GM23338 (cell line): Measurements from ENCODE around the gene SNAP47. TPM values are rescaled to one million over a fixed set of nuclear protein-coding genes. Genes with fewer than 3 reads are reported as not detected.

Experiments used
- ATAC-seq: fragments of 200-7000 bp; cut with Tn5 transposase; 3 replicates; pipeline ENCODE4 v1.9.1; 2020
- DNase-seq: peaks from one replicate; pipeline ENCODE4 v3.0.0-alpha.2; 2015; ENCODE audit warnings: low spot score
- H2AFZ ChIP-seq: fragments of 200-600 bp; sonication (generic); 2 replicates; pipeline ENCODE4 v1.8.0; 2016; ENCODE audit warnings: antibody characterized with exemption, mild to moderate bottlenecking, moderate library complexity
- H3F3A ChIP-seq: fragments of 200-600 bp; sonication (generic); replicated peaks from 2 replicates; pipeline ENCODE4 v1.8.0; 2017; ENCODE audit warnings: antibody characterized with exemption, mixed run types, low read depth
- H3K27ac ChIP-seq: fragments of 200-600 bp; sonication (generic); 2 replicates; pipeline ENCODE4 v1.6.1; 2016; ENCODE audit warnings: low read depth
- H3K27me3 ChIP-seq: fragments of 200-600 bp; sonication (generic); 2 replicates; pipeline ENCODE4 v1.8.0; 2016; ENCODE audit warnings: mild to moderate bottlenecking, mixed run types, moderate library complexity; ENCODE audit not compliant: insufficient read depth
- H3K36me3 ChIP-seq: fragments of 200-600 bp; sonication (generic); 2 replicates; pipeline ENCODE4 v1.8.0; 2016; ENCODE audit warnings: mild to moderate bottlenecking; ENCODE audit not compliant: insufficient read depth
- H3K4me1 ChIP-seq: fragments of 200-600 bp; sonication (generic); 2 replicates; pipeline ENCODE4 v1.8.0; 2016; ENCODE audit warnings: mild to moderate bottlenecking, moderate library complexity; ENCODE audit not compliant: insufficient read depth
- H3K4me2 ChIP-seq: fragments of 200-600 bp; sonication (generic); 2 replicates; pipeline ENCODE4 v1.7.1; 2017; ENCODE audit warnings: mixed run types
- H3K4me3 ChIP-seq: fragments of 200-600 bp; sonication (generic); 2 replicates; pipeline ENCODE4 v1.6.1; 2016; ENCODE audit warnings: mixed run types
- H3K79me2 ChIP-seq: fragments of 200-600 bp; sonication (generic); replicated peaks from 2 replicates; pipeline ENCODE4 v1.8.0; 2017; ENCODE audit warnings: mild to moderate bottlenecking; ENCODE audit not compliant: insufficient read depth
- H3K9me2 ChIP-seq: fragments of 200-600 bp; sonication (generic); 2 replicates; pipeline ENCODE4 v1.8.0; 2017; ENCODE audit not compliant: insufficient read depth
- H4K20me1 ChIP-seq: fragments of 200-600 bp; sonication (generic); replicated peaks from 2 replicates; pipeline ENCODE4 v1.8.0; 2017; ENCODE audit warnings: mild to moderate bottlenecking; ENCODE audit not compliant: insufficient read depth
- H3K27ac Mint-ChIP-seq: 2 replicates; pipeline ENCODE4 v1.8.0; 2020; ENCODE audit warnings: inconsistent platforms, mild to moderate bottlenecking, moderate library complexity, mixed read lengths
- H3K27me3 Mint-ChIP-seq: 3 replicates; pipeline ENCODE4 v1.8.0; 2022; ENCODE audit warnings: low read depth, mild to moderate bottlenecking, moderate library complexity, mixed read lengths, inconsistent platforms; ENCODE audit not compliant: insufficient read depth, poor library complexity
- H3K36me3 Mint-ChIP-seq: 3 replicates; pipeline ENCODE4 v1.8.0; 2021; ENCODE audit warnings: low read depth, mild to moderate bottlenecking, inconsistent platforms, moderate library complexity, mixed read lengths
- H3K4me1 Mint-ChIP-seq: 3 replicates; pipeline ENCODE4 v1.8.0; 2020; ENCODE audit warnings: mild to moderate bottlenecking, inconsistent platforms, mixed read lengths
- H3K4me3 Mint-ChIP-seq: 3 replicates; pipeline ENCODE4 v1.8.0; 2021; ENCODE audit warnings: moderate library complexity, mild to moderate bottlenecking, inconsistent platforms, mixed read lengths
- H3K9me3 Mint-ChIP-seq: 3 replicates; pipeline ENCODE4 v1.8.0; 2020; ENCODE audit warnings: moderate library complexity, mild to moderate bottlenecking, inconsistent platforms, mixed read lengths
- CREB1 ChIP-seq: fragments of 250-450 bp; sonication (Bioruptor Pico); IDR thresholded peaks from 2 replicates; pipeline ENCODE4 v1.5.0; 2020; ENCODE audit warnings: low read depth, mild to moderate bottlenecking, moderate library complexity
- CTCF ChIP-seq, 2 experiments: fragments of 200-600 bp in 1 of 2; sonication (generic) in 1 of 2; conservative IDR thresholded peaks; 2 replicates each; pipeline versions ENCODE4 v1.5.1 to v1.6.1; 2016 to 2017; ENCODE audit warnings: antibody characterized with exemption in 2 of 2, low read depth in 2 of 2, mild to moderate bottlenecking in 2 of 2, moderate library complexity in 1 of 2
- ETS1 ChIP-seq: IDR thresholded peaks from 2 replicates; pipeline ENCODE4 v1.6.1; 2016; ENCODE audit warnings: antibody characterized with exemption
- EZH2 ChIP-seq: fragments of 200-600 bp; sonication (generic); IDR thresholded peaks from one replicate; pipeline ENCODE4 v1.8.0; 2017; ENCODE audit warnings: antibody characterized with exemption, mild to moderate bottlenecking, low read depth; ENCODE audit not compliant: unreplicated experiment
- EZH2phosphoT487 ChIP-seq: fragments of 200-600 bp; sonication (generic); IDR thresholded peaks from one replicate; pipeline ENCODE4 v1.8.1; 2018; ENCODE audit warnings: antibody characterized with exemption; ENCODE audit not compliant: unreplicated experiment
- JUNB ChIP-seq: IDR thresholded peaks from one replicate; pipeline ENCODE4 v1.6.1; 2016; ENCODE audit warnings: antibody characterized with exemption; ENCODE audit not compliant: unreplicated experiment
- NANOG ChIP-seq: IDR thresholded peaks from 2 replicates; pipeline ENCODE4 v1.6.1; 2016; ENCODE audit warnings: antibody characterized with exemption, borderline replicate concordance
- POLR2AphosphoS5 ChIP-seq: IDR thresholded peaks from 2 replicates; pipeline ENCODE4 v1.6.1; 2016; ENCODE audit warnings: antibody characterized with exemption, low read depth
- REST ChIP-seq: IDR thresholded peaks from one replicate; pipeline ENCODE4 v1.6.1; 2018; ENCODE audit warnings: antibody characterized with exemption; ENCODE audit not compliant: unreplicated experiment
- STAT1 ChIP-seq: IDR thresholded peaks from one replicate; pipeline ENCODE4 v1.6.1; 2016; ENCODE audit warnings: antibody characterized with exemption; ENCODE audit not compliant: unreplicated experiment
- ZNF114 ChIP-seq: fragments of 250-450 bp; sonication (Bioruptor Pico); IDR thresholded peaks from 2 replicates; pipeline ENCODE4 v1.5.0; 2020; ENCODE audit warnings: mild to moderate bottlenecking, moderate library complexity
- ZNF331 ChIP-seq: fragments of 250-450 bp; sonication (Bioruptor Pico); IDR thresholded peaks from 2 replicates; pipeline ENCODE4 v1.5.0; 2020; ENCODE audit warnings: low read depth, mild to moderate bottlenecking, moderate library complexity
- ZNF462 ChIP-seq: fragments of 250-450 bp; sonication (Bioruptor Pico); IDR thresholded peaks from 2 replicates; pipeline ENCODE4 v1.5.0; 2020; ENCODE audit warnings: mild to moderate bottlenecking, moderate library complexity
- polyA plus RNA-seq: library from polyadenylated mRNA; unstranded; fragments of >200 nt; fragmentation: Nextera tagmentation; extraction: Ambion mirVana; gene quantifications from 2 replicates; pipeline ENCODE4 v1.2.1, GENCODE V29; 2016
- total RNA-seq: library from RNA; depleted of rRNA; stranded (reverse); fragments of >200 nt; shearing (Covaris generic); gene quantifications from 2 replicates; pipeline ENCODE4 v1.2.3, GENCODE V29; 2014

The SNAP47 gene
- total and polyA plus RNA-seq, 2 experiments from 2014 or later, result 19.5 to 51.8 TPM

- no peaks in the 10 kb centered on the region for H3F3A ChIP-seq
- H3K36me3 ChIP-seq, result peaks cover 5% of the 10 kb centered on the region; the same call in 1 of the 2 replicates
- H3K4me1 ChIP-seq, result no peaks in the 10 kb centered on the region
- no peak overlapping the region for H3K27ac ChIP-seq
- Mint-ChIP-seq H3K36me3 (peaks cover 16% of the 10 kb centered on the region), H3K27me3 (peaks cover 2% of the 10 kb centered on the region), H3K4me3 (no peak overlapping the region), H3K27ac (no peak overlapping the region), H3K4me1 (no peaks in the 10 kb centered on the region), H3K9me3 (no peaks in the 10 kb centered on the region)
- H3K79me2 ChIP-seq, result peaks cover 66% of the 10 kb centered on the region
- H3K27me3 ChIP-seq, result no peaks in the 10 kb centered on the region
- DNase-seq (no peak), ATAC-seq (no peak)
- H3K4me3 ChIP-seq, result no peak overlapping the region
- no peak overlapping the region for H2AFZ ChIP-seq
- TF ChIP-seq ZNF331 (no peak), REST (no peak), ZNF462 (no peak), ETS1 (no peak), EZH2 (no peak), CREB1 (CRISPR knock-in tag) (no peak), CTCF (conservative IDR thresholded peaks at IDR 0.05; ENCODE audit: low read depth in 2 of 2) (no peak), EZH2phosphoT487 (no peak), POLR2AphosphoS5 (no peak), ZNF114 (CRISPR knock-in tag) (no peak), NANOG (no peak), STAT1 (no peak), JUNB (no peak)
- H3K4me2 ChIP-seq, result no peak overlapping the region
- peaks cover 14% of the 10 kb centered on the region for H4K20me1 ChIP-seq
- no peaks in the 10 kb centered on the region for H3K9me2 ChIP-seq
Observed at GRCh38 chr1:227754958-227755357, 19.7 kb downstream of the SNAP47 start.
